ENCODE data around the gene NOXRED1.
"Not testable (repeated sequence)": the region's sequence is repeated elsewhere in the genome, so short reads cannot be mapped to it uniquely, and the experiment has no call there.

GRCh38 chr14:77416098-77416497 is 7.2 kb downstream of the NOXRED1 start:
- TF ChIP-seq, protein P1, sequence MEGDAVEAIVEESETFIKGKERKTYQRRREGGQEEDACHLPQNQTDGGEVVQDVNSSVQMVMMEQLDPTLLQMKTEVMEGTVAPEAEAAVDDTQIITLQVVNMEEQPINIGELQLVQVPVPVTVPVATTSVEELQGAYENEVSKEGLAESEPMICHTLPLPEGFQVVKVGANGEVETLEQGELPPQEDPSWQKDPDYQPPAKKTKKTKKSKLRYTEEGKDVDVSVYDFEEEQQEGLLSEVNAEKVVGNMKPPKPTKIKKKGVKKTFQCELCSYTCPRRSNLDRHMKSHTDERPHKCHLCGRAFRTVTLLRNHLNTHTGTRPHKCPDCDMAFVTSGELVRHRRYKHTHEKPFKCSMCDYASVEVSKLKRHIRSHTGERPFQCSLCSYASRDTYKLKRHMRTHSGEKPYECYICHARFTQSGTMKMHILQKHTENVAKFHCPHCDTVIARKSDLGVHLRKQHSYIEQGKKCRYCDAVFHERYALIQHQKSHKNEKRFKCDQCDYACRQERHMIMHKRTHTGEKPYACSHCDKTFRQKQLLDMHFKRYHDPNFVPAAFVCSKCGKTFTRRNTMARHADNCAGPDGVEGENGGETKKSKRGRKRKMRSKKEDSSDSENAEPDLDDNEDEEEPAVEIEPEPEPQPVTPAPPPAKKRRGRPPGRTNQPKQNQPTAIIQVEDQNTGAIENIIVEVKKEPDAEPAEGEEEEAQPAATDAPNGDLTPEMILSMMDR (IDR thresholded peaks at IDR 0.05), result not testable (repeated sequence)
- not testable (repeated sequence) for TF ChIP-seq POLR2A (IDR thresholded peaks at IDR 0.05)

Measured in adrenal gland (tissue), 5 donors.